Measurements from ENCODE around the gene CCDC32.

The CCDC32 gene

DNA sequence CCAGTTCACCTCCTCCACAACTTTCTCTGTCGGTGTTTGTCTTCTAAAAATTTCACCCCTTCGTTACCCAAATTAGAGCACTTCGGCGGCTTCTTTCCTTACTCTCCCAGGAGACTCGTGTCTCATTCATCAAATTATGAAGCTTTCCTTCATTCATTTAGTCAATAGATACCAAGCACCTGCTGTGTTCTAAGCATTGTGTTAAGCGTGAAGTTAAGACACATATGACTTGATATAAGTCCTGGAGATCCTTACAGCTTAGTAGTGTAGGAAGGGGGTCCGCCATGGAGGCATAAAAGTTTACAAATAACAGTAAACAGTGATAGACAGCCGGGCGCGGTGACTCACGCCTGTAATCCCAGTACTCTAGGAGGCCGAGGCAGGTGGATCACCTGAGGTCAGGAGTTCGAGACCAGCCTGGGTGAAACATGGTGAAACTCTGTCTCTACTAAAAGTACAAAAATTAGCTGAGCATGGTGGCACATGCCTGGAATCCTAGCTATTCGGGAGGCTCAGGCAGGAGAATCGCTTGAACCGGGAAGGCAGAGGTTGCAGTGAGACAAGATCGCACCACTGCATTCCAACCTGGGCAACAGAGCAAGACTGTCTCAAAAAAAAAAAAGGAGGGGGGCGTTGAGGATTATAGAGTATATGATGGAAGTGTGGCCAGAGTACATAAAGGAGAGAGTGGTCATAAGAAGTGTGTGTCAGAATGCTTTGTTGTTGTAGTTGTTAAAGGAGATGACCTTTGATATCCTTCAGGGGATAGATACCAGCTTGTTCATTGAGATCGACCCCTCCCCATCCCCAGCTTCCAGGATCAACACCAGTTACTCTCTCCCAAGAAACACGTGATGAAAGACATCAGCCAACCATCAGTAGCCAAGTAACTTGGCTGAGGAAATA is 744 bp upstream of the CCDC32 start:
- peak; percentile 5 for DNase-seq

GRCh38 chr15:40563426-40563825 is 1.4 kb downstream of the CCDC32 start:
- no peak for DNase-seq

DNA sequence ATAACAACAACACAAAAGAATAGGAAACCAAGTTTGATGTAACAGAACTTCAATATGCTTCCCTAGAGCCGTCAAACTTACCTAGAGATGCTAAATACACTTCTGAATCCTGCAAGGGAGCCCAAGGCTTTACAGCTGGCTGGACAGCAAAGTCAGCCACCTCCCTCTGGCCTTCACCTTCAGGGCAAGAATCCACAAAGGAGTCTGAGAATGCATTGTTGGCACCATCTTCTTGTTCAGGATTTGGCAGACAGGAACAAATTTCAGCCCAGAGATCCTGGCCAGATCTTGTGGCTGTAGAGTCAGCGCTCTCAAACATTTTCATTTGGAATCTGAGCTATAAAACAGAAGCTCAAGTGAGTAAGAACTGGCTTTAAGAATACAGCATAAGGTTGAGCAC is 2.2 kb downstream of the CCDC32 start:
- DNase-seq: no peak

GRCh38 chr15:40558952-40559742 is 5.7 kb downstream of the CCDC32 start:
- DNase-seq: no peak

GRCh38 chr15:40555876-40556275 is 9.0 kb downstream of the CCDC32 start:
- no peak for DNase-seq

GRCh38 chr15:40554161-40554525 is 10.7 kb downstream of the CCDC32 start:
- DNase-seq: no peak

- DNase-seq: no peak
These were observed 14.4 kb downstream of the CCDC32 start for GRCh38 chr15:40550341-40551037.

GRCh38 chr15:40549894-40550293 is 14.9 kb downstream of the CCDC32 start:
- no peak for DNase-seq

DNA sequence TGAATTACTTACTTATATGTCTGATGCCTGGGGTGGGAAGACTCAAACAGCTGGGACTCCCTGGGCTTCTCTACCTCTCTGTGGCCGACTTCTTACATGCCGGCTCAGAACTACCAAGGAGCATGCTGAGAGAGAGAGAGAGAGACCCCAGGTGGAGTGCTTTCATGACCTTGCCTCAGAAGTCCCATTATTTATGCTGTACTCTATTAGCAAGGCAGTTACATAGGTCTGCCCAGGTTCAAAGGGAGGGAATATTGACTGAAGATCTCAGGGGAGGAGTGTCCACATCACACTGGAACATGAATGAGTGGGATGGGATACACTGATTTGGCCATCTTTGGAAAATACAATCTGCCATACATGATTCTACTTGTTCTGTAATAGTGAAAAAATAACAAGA is 16.2 kb downstream of the CCDC32 start:
- DNase-seq: no peak

- DNase-seq: no peak
These were observed 19.4 kb downstream of the CCDC32 start for GRCh38 chr15:40545457-40545856.

DNA sequence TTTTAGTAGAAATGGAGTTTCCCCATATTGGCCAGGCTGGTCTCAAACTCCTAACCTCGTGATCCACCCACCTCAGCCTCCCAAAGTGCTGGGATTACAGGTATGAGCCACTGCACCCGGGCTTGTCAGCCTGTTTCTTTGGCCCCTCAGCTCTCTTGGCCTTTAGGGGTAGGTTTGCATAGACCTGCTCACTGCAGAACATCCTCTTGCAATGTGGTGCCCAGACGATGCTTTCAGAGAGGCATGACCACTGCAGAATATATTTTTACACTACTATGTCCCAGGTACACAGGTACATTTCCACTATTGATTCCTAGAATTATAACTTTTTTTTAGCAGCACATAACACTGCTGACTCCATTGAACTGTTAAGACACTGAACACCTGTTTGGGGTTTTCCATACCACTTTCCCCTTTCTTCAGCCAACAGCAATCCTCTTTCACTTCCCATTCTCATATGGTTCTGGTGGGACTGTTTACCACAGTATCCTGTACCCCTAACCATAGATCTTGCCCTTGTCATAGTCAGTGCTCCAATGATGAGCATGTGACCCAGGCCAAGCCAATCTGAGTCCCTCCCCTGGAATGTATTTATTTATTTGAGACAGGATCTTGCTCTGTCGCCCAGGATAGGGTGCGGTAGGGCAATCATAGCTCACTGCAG is 21.1 kb downstream of the CCDC32 start:
- no peak for DNase-seq

GRCh38 chr15:40543082-40543481 is 21.8 kb downstream of the CCDC32 start:
- DNase-seq: no peak

DNA sequence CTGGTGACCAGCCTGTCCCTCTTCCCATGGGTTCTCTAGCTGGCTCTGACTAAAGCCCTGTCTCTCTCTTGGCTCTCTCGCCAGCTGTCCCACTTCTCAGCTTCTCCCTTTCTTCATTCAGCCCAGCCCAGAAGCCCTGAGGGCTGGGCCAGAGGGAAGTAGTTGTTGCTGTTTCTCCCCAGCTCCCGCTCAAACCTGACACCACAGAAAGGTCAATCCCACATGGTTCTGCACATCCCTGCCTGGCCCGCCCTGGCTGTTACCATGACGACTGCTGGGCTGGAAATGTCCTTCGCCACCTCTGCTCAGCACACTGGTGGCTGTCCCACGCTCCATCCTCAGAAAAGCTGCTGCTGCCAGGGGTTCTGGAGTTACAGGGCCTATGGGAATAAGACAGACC is 25.9 kb downstream of the CCDC32 start:
- no peak for DNase-seq

DNA sequence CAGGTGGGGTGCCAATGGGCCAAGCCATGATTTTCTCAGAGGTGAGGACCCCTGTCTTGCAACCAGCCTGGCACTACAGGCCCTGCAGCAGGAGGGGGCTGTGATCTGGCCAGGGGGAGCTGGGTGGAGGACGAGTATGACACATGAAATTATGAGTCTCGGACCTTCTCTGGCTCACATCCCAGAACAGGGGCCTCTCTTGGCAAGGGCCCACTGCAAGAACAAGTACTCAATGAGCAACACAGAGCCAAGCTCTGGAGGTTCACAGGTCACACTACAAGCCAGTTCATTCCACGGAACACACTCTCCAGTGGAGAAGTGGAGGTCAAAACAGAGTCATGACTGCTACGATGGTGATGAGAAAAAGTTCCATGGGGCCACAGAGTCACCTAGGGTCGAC is 28.3 kb downstream of the CCDC32 start:
- DNase-seq: no peak

DNA sequence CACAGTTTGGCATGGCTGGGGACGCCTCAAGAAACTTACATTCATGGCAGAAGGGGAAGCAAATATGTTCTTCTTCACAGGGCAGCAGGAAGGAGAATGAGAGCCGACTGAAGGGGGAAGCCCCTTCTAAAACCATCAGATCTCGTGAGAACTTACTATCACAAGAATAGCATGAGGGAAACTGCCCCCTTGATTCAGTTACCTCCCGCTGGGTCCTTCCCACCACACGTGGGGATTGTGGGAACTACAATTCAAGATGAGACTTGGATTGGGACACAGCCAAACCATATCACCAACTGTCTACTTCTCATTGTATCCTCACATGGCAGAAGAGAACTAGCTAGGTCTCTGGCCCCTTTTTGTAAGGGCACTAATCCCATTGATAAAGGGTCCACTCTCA is 30.5 kb downstream of the CCDC32 start:
- DNase-seq: no peak

- no peak for DNase-seq
These were observed 31.0 kb downstream of the CCDC32 start for GRCh38 chr15:40533763-40534364.

- no peak for DNase-seq
These were observed 36.0 kb downstream of the CCDC32 start for GRCh38 chr15:40528801-40529200.

- no peak for DNase-seq
These were observed 39.0 kb downstream of the CCDC32 start for GRCh38 chr15:40525855-40526254.

GRCh38 chr15:40523611-40524010 is 41.2 kb downstream of the CCDC32 start:
- no peak for DNase-seq

DNA sequence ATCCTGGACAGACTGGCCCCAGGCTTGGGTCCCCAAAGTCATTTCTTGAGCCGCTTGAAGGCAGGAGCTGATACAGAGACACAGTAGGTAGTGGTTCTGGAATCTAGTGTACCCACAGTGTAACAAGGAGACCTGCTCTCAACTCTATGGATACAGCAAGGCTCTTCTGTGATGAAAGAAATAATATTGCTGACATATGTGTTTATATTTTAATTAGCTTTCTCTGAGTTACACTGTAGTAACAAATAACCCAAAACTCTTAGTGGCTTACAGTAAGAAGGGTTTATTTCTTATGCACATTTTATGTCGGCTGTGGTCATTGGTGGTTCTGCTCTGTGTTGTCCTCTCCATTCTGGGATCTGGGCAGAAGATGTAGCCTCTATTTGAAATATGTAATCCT is 48.5 kb downstream of the CCDC32 start:
- no peak for DNase-seq

DNA sequence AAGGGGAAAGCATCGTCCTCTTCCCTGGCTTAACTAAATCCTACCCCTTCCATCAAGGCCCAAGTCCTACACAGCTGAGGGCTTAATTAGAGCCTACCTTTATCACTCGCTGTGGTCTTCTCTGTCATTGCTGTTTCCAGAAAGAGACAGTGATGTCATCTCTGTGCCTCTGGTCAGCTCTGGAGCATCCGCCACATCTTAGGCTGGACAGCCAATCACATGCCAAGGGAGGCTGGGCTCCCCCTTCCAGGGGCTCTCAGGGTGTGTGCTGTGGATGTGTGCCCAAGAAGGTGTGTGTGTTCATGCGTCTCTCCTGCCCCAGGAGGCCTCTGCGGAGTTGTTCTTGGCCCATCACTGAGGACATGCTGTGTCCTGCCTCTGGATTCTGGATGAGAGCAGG is 51.2 kb downstream of the CCDC32 start:
- no peak for DNase-seq

DNA sequence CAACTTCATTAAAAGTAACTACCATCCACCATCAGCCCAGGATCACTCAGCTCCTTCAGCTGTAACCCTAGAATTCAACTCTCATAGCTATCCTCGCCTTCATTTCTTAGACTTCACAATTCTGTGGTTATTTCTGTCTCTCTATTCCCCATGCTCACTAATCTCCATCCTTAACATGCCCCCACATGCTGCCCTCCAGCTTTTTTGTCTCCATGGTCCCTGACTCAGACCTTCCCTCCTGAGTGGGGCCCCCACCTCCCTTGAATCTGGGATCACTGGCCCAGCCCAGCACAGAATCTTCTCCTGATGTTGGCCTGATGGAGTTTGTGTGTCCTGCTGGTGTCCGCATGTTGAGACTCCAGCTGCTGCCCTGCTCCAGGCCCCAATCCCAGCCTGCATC is 52.4 kb downstream of the CCDC32 start:
- DNase-seq: no peak
